Tibial nerve (tissue), 4 donors: ENCODE measurements around the gene ALG12.

Experiments used
- CTCF ChIP-seq, 5 experiments: fragments of 200-600 bp in 3 of 5; fragments of 450-650 bp in 2 of 5; sonication (generic) in 3 of 5; IDR thresholded peaks; one replicate each; pipeline ENCODE4 v1.5.1; 2016 to 2019; ENCODE audit warnings: antibody characterized with exemption in 5 of 5, mild to moderate bottlenecking in 3 of 5, moderate library complexity in 2 of 5
- EP300 ChIP-seq, 2 donors: sonication (generic); formaldehyde crosslinking; IDR thresholded peaks; one replicate each; pipeline ENCODE4 v1.6.1; 2017; ENCODE audit warnings: antibody characterized with exemption in 2 of 2, mild to moderate bottlenecking in 1 of 2

GRCh38 chr22:49881856-49882255 lies 36.4 kb downstream of the ALG12 start:
- TF ChIP-seq EP300 (IDR thresholded peaks at IDR 0.05) = no peak
- TF ChIP-seq CTCF (IDR thresholded peaks at IDR 0.05) = no peak
